GM12864 (cell line): ENCODE measurements around the gene ELMO1.

Experiments used
- DNase-seq: peaks from one replicate; pipeline ENCODE4 v3.0.0-alpha.2; 2011; ENCODE audit warnings: low read depth
- H3K4me3 ChIP-seq: 2 replicates; pipeline ENCODE4 v1.5.1; 2011; ENCODE audit warnings: mild to moderate bottlenecking, low read depth, low read length, control low read depth
- CTCF ChIP-seq: IDR thresholded peaks from 2 replicates; pipeline ENCODE4 v1.5.1; 2011; ENCODE audit warnings: low read depth, mild to moderate bottlenecking, moderate library complexity, low read length, control low read depth, inconsistent platforms; ENCODE audit errors: missing control alignments

Gene ELMO1

DNA sequence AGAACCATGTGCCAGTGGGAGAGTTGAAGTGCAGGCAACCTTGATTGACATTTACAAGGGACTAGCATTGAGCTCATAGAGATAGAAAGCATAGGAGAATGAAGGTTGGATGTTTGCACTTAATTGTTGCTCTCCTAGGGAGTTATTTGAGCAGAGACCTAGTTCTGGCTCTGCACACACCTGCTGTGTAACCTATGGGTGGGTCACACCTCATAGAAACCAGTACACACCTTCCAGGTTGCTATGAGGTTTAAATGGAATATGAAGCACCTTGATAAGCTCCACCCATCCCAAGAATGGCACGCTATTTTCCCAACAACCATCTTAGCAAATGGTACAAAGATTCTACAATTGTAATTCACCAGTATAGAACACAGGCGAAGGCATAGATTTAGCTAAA, 638.2 kb downstream of the ELMO1 start:
- H3K4me3 ChIP-seq = no peak overlapping the region
- no peak for DNase-seq

DNA sequence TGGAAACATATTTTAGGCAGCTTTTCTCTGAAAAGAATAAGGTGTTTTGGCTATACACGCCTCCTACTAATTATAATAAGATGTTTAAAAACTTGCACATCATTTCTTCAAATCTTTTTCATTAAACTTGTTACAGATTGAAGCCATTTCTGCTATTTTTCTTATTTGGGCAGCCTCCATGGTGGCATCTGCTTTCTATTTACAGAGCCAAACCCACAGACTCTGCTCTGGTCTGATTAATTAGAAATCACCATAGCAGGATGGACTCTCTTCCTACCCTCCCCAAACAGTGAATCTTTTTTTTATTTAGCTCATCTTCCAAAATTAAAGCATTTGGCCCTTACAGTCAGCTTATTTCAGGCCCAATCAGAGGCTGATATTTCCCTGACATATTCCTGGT, 638.6 kb downstream of the ELMO1 start:
- no peak for DNase-seq
- no peak overlapping the region for H3K4me3 ChIP-seq
- TF ChIP-seq CTCF = no peak

More for the DNA sequence above, 638.2 kb downstream of the ELMO1 start:
- TF ChIP-seq CTCF = no peak

- TF ChIP-seq CTCF = no peak
- no peak for DNase-seq
- H3K4me3 ChIP-seq = no peak overlapping the region
Observed at GRCh38 chr7:36809510-36809909, 639.2 kb downstream of the ELMO1 start.

DNA sequence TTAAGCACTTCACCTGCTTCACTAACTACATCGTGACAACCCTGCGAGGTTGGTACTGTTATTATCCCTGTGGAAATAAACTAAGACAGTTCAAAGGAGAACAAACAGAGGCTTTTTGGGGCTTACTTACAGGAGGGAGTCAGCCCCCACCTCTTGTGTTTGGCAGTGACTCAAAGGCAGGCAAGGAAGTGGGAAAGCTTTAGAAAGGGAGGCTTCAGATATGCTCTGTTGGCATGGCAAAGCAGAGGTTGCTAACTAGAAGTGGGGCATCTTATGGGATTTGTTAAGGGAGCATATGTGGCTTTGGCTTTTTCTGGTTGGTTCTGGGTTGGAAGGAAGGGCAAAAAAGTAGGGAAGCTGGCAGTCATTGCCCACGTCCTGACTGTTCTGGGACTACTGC, 639.6 kb downstream of the ELMO1 start:
- no peak for TF ChIP-seq CTCF
- DNase-seq = no peak
- no peak overlapping the region for H3K4me3 ChIP-seq

GRCh38 chr7:36806891-36807290, 641.8 kb downstream of the ELMO1 start:
- no peak for TF ChIP-seq CTCF
- no peak for DNase-seq
- no peak overlapping the region for H3K4me3 ChIP-seq
